SU-DHL-6 (cell line): ENCODE measurements around the gene IFNA21.
A peak's percentile ranks its signal among the peaks of the same experiment; 100 is the strongest.
"Not testable (repeated sequence)": the region's sequence is repeated elsewhere in the genome, so short reads cannot be mapped to it uniquely, and the experiment has no call there.

Source experiments
- H2AFZ ChIP-seq: fragments of 200-600 bp; sonication (generic); 2 replicates; pipeline ENCODE4 v1.6.1; 2014; ENCODE audit warnings: low read depth, mild to moderate bottlenecking, moderate library complexity, mixed read lengths, antibody characterized with exemption, low read length; ENCODE audit not compliant: severe bottlenecking
- H3F3A ChIP-seq: fragments of 200-600 bp; shearing (Covaris generic); 2 replicates; pipeline ENCODE4 v1.6.0; 2016; ENCODE audit warnings: antibody characterized with exemption, mild to moderate bottlenecking; ENCODE audit not compliant: insufficient read depth
- H3K27ac ChIP-seq: fragments of 200-600 bp; sonication (generic); 2 replicates; pipeline ENCODE4 v1.5.1; 2016; ENCODE audit warnings: low read depth, mild to moderate bottlenecking, low read length, moderate library complexity, mixed read lengths
- H3K27me3 ChIP-seq: fragments of 200-600 bp; sonication (generic), shearing (Covaris generic); 2 replicates; pipeline ENCODE4 v1.6.0; 2014; ENCODE audit warnings: mild to moderate bottlenecking, low read length
- H3K36me3 ChIP-seq: fragments of 200-600 bp; sonication (generic); 2 replicates; pipeline ENCODE4 v1.6.1; 2014; ENCODE audit warnings: mild to moderate bottlenecking, low read length, mixed read lengths
- H3K4me2 ChIP-seq: fragments of 300-600, 200-600 bp; shearing (Covaris generic), sonication (generic); 2 replicates; pipeline ENCODE4 v1.6.0; 2014; ENCODE audit warnings: low read length, low read depth, mild to moderate bottlenecking; ENCODE audit not compliant: poor library complexity, severe bottlenecking
- H3K4me3 ChIP-seq: fragments of 200-600 bp; sonication (generic); 2 replicates; pipeline ENCODE4 v1.5.1; 2014; ENCODE audit warnings: antibody characterized with exemption, low read length, mild to moderate bottlenecking, mixed read lengths; ENCODE audit not compliant: insufficient read depth, poor library complexity, severe bottlenecking
- H3K79me2 ChIP-seq: fragments of 200-600 bp; sonication (generic); 2 replicates; pipeline ENCODE4 v1.6.1; 2014; ENCODE audit warnings: mild to moderate bottlenecking, low read length, moderate library complexity; ENCODE audit not compliant: insufficient read depth
- H3K9ac ChIP-seq: fragments of 200-600 bp; sonication (generic); 2 replicates; pipeline ENCODE4 v1.7.0; 2014; ENCODE audit warnings: mild to moderate bottlenecking, low read length
- H3K9me2 ChIP-seq: fragments of 200-600 bp; sonication (generic); replicated peaks from 2 replicates; pipeline ENCODE4 v1.6.1; 2014; ENCODE audit warnings: low read length; ENCODE audit not compliant: insufficient read depth
- H3K9me3 ChIP-seq: fragments of 200-600 bp; sonication (generic); 2 replicates; pipeline ENCODE4 v1.6.1; 2014; ENCODE audit warnings: low read length, mixed read lengths; ENCODE audit not compliant: insufficient read depth
- H4K20me1 ChIP-seq: fragments of 200-600 bp; sonication (generic); 2 replicates; pipeline ENCODE4 v1.6.1; 2014; ENCODE audit warnings: low read depth, mild to moderate bottlenecking, antibody characterized with exemption, low read length, moderate library complexity, mixed read lengths
- CTCF ChIP-seq: fragments of 200-600 bp; sonication (generic); IDR thresholded peaks from one replicate; pipeline ENCODE4 v1.5.1; 2017; ENCODE audit warnings: antibody characterized with exemption, mild to moderate bottlenecking, low read length, moderate library complexity; ENCODE audit not compliant: insufficient read depth, poor library complexity, severe bottlenecking
- EZH2phosphoT487 ChIP-seq: fragments of 200-600 bp; sonication (generic), shearing (Covaris generic); conservative IDR thresholded peaks from 2 replicates; pipeline ENCODE4 v1.6.1; 2018; ENCODE audit warnings: mild to moderate bottlenecking, antibody characterized with exemption, low read length, moderate library complexity, mixed read lengths

The IFNA21 gene

GRCh38 chr9:21166560-21166959, at the start of gene IFNA21:
IFNA21 (minus strand) TSS chr9:21166660; CDS start chr9:21166612, 48 bp downstream.
- H2AFZ ChIP-seq, H3K4me3 ChIP-seq, H3K79me2 ChIP-seq, H3K36me3 ChIP-seq, H4K20me1 ChIP-seq, H3F3A ChIP-seq, H3K27ac ChIP-seq, H3K4me2 ChIP-seq, H3K9me3 ChIP-seq, H3K9ac ChIP-seq, H3K27me3 ChIP-seq, H3K9me2 ChIP-seq: not testable (repeated sequence)

- H3K9ac ChIP-seq, H3K9me3 ChIP-seq, H2AFZ ChIP-seq, H3K4me3 ChIP-seq, H3K27me3 ChIP-seq, H3K9me2 ChIP-seq, H3F3A ChIP-seq, H3K36me3 ChIP-seq, H4K20me1 ChIP-seq, H3K79me2 ChIP-seq, H3K27ac ChIP-seq, H3K4me2 ChIP-seq: not testable (repeated sequence)
- TF ChIP-seq CTCF = peak; percentile 65
Measured at GRCh38 chr9:21213411-21214326, 47.2 kb upstream of the IFNA21 start.

- H3K27ac ChIP-seq, H3K79me2 ChIP-seq, H3K4me3 ChIP-seq, H3K9me3 ChIP-seq, H3K4me2 ChIP-seq, H2AFZ ChIP-seq, H3K36me3 ChIP-seq, H3K9me2 ChIP-seq, H3F3A ChIP-seq, H4K20me1 ChIP-seq, H3K27me3 ChIP-seq, H3K9ac ChIP-seq: not testable (repeated sequence)
Measured at GRCh38 chr9:21212160-21212559, 45.7 kb upstream of the IFNA21 start.

GRCh38 chr9:21210782-21211181, 44.3 kb upstream of the IFNA21 start:
- not testable (repeated sequence) for H2AFZ ChIP-seq, H3K27me3 ChIP-seq, H3K4me3 ChIP-seq, H3K4me2 ChIP-seq, H3K9me2 ChIP-seq, H3K9me3 ChIP-seq, H3K79me2 ChIP-seq, H3K27ac ChIP-seq, H3F3A ChIP-seq, H3K9ac ChIP-seq, H3K36me3 ChIP-seq, H4K20me1 ChIP-seq

GRCh38 chr9:21210311-21210710, 43.9 kb upstream of the IFNA21 start:
- Histone ChIP-seq H3K9me3 (no peaks in the 10 kb centered on the region), H3K4me2 (no peak overlapping the region), H3F3A (no peaks in the 10 kb centered on the region), H3K27me3 (no peaks in the 10 kb centered on the region), H3K27ac (no peak overlapping the region), H3K79me2 (no peaks in the 10 kb centered on the region), H3K9me2 (no peaks in the 10 kb centered on the region), H3K36me3 (no peaks in the 10 kb centered on the region), H3K4me3 (no peak overlapping the region), H2AFZ (no peak overlapping the region), H3K9ac (no peak overlapping the region), H4K20me1 (no peaks in the 10 kb centered on the region)
- TF ChIP-seq CTCF = no peak
- TF ChIP-seq EZH2phosphoT487 = no peak

- H3K27me3 ChIP-seq, H3K27ac ChIP-seq, H3K36me3 ChIP-seq, H3F3A ChIP-seq, H2AFZ ChIP-seq, H3K4me3 ChIP-seq, H3K9me2 ChIP-seq, H3K79me2 ChIP-seq, H3K4me2 ChIP-seq, H3K9ac ChIP-seq, H3K9me3 ChIP-seq, H4K20me1 ChIP-seq: not testable (repeated sequence)
Measured at GRCh38 chr9:21207043-21207442, 40.6 kb upstream of the IFNA21 start, which contains the start of gene IFNA10. IFNA10 (minus strand) TSS chr9:21207143; CDS start chr9:21207097, 46 bp downstream.
